Mucosa of descending colon (tissue), 3 donors: ENCODE results near the gene BAIAP2L2. TPM values are rescaled to one million over a fixed set of nuclear protein-coding genes. Genes with fewer than 3 reads are reported as not detected.

Source experiments
- ATAC-seq: fragments of 200-7000 bp; cut with Tn5 transposase; one replicate; pipeline ENCODE4 v1.9.1; 2020; ENCODE audit warnings: mild to moderate bottlenecking, moderate library complexity
- DNase-seq, 3 donors: peaks; one replicate each; pipeline ENCODE4 v3.0.0-alpha.2; 2020
- H3K36me3 ChIP-seq: fragments of 200-600 bp; one replicate; pipeline ENCODE4 v1.8.0; 2021; ENCODE audit warnings: low read depth, mild to moderate bottlenecking
- H3K4me1 ChIP-seq: fragments of 200-600 bp; one replicate; pipeline ENCODE4 v1.8.0; 2021; ENCODE audit warnings: low read depth, mild to moderate bottlenecking
- H3K4me3 ChIP-seq: fragments of 200-600 bp; one replicate; pipeline ENCODE4 v1.8.0; 2021; ENCODE audit warnings: mild to moderate bottlenecking
- H3K9me3 ChIP-seq: fragments of 200-600 bp; one replicate; pipeline ENCODE4 v1.8.0; 2021; ENCODE audit warnings: mild to moderate bottlenecking
- CTCF ChIP-seq: fragments of 200-600 bp; IDR thresholded peaks from one replicate; pipeline ENCODE4 v1.8.0; 2022; ENCODE audit warnings: antibody characterized with exemption, mild to moderate bottlenecking
- intact Hi-C, 2 donors: fragments of 100-400 bp; cut with DNase I in 1 of 2; cut with micrococcal nuclease in 1 of 2; formaldehyde crosslinking; loops; one replicate each; pipeline versions ENCODE4 v1.11.0 to v1.11.1; 2022; cut with DNase I, micrococcal nuclease
- total RNA-seq, 3 donors: library from RNA; stranded (reverse); fragmentation: NEBNext Ultra II Directional in 2 of 3; extraction: Animal tissue kit (Norgen Biotek cat#: 25700) in 2 of 3; gene quantifications; one replicate each; pipeline versions ENCODE4 v1.2.1 to v1.2.4, GENCODE V29; 2021 to 2023
- donor health status: DM: no; HTN: no; CAD: no; lungs with moderate emphysema.
- donor health status: DM: no; HTN: no; CAD: no.
- donor health status: DM: no; HTN: yes; CAD: no.

Gene BAIAP2L2
- total RNA-seq, 3 donors from 2014 or later = 33.9 to 92.3 (median 63.7) TPM

- Histone ChIP-seq H3K4me3 (no peak overlapping the region), H3K36me3 (no peaks in the 10 kb centered on the region), H3K4me1 (no peaks in the 10 kb centered on the region), H3K9me3 (no peaks in the 10 kb centered on the region)
- no peak for TF ChIP-seq CTCF
- intact Hi-C loops = no loop called here
- ATAC-seq (no peak), DNase-seq (no peak)
Measured at GRCh38 chr22:38126928-38127668, 16.6 kb upstream of the BAIAP2L2 start.

- Histone ChIP-seq H3K4me3 (no peak overlapping the region), H3K4me1 (no peaks in the 10 kb centered on the region), H3K9me3 (no peaks in the 10 kb centered on the region), H3K36me3 (no peaks in the 10 kb centered on the region)
- DNase-seq (no peak), ATAC-seq (no peak)
- no peak for TF ChIP-seq CTCF
- intact Hi-C loops = no loop called here
Measured at GRCh38 chr22:38125751-38126201, 15.3 kb upstream of the BAIAP2L2 start.

GRCh38 chr22:38125038-38125610 is 14.6 kb upstream of the BAIAP2L2 start:
- TF ChIP-seq CTCF = no peak
- no peak for ATAC-seq
- H3K4me1 ChIP-seq = no peaks in the 10 kb centered on the region
- H3K4me3 ChIP-seq = no peak overlapping the region
- DNase-seq = no peak
- intact Hi-C loops = no loop called here
- H3K9me3 ChIP-seq = no peaks in the 10 kb centered on the region
- no peaks in the 10 kb centered on the region for H3K36me3 ChIP-seq

GRCh38 chr22:38124236-38124974 is 13.9 kb upstream of the BAIAP2L2 start:
- DNase-seq = no peak
- H3K36me3 ChIP-seq = no peaks in the 10 kb centered on the region
- no peak for TF ChIP-seq CTCF
- no peak for ATAC-seq
- H3K9me3 ChIP-seq = no peaks in the 10 kb centered on the region
- intact Hi-C loops = no loop called here
- no peak overlapping the region for H3K4me3 ChIP-seq
- H3K4me1 ChIP-seq = no peaks in the 10 kb centered on the region

- DNase-seq = no peak
- H3K4me3 ChIP-seq = no peak overlapping the region
- no peaks in the 10 kb centered on the region for H3K4me1 ChIP-seq
- intact Hi-C loops = no loop called here
- no peak for TF ChIP-seq CTCF
- no peak for ATAC-seq
- no peaks in the 10 kb centered on the region for H3K36me3 ChIP-seq
- H3K9me3 ChIP-seq = no peaks in the 10 kb centered on the region
Measured at GRCh38 chr22:38122616-38123015, 12.1 kb upstream of the BAIAP2L2 start.
